Small intestine (tissue), 7 donors: ENCODE results near the gene PLPP7. TPM values are rescaled to one million over a fixed set of nuclear protein-coding genes. Genes with fewer than 3 reads are reported as not detected.
A peak's percentile ranks its signal among the peaks of the same experiment; 100 is the strongest.

Source experiments
- DNase-seq, 2 donors: peaks; one replicate each; pipeline versions ENCODE4 v3.0.0 to v3.0.0-alpha.2; 2013
- FAIRE-seq: peaks from 2 replicates; lab custom pipeline; 2012; peaks lifted over from hg19 to GRCh38; lab: Jason Lieb, UNC
- H3K27ac ChIP-seq, 3 donors: one replicate each; pipeline ENCODE4 v1.5.1; 2013; ENCODE audit warnings: low read length in 2 of 3, mild to moderate bottlenecking in 2 of 3, control low read depth in 1 of 3, inconsistent platforms in 1 of 3, low read depth in 1 of 3, moderate library complexity in 1 of 3
- H3K27me3 ChIP-seq, 3 donors: one replicate each; pipeline ENCODE4 v1.6.1; 2013; ENCODE audit warnings: low read length in 3 of 3, inconsistent platforms in 1 of 3; ENCODE audit not compliant: control insufficient read depth in 3 of 3, insufficient read depth in 3 of 3
- H3K36me3 ChIP-seq, 3 donors: one replicate each; pipeline ENCODE4 v1.6.1; 2013; ENCODE audit warnings: low read length in 3 of 3, inconsistent platforms in 1 of 3, low read depth in 1 of 3, mild to moderate bottlenecking in 1 of 3, moderate library complexity in 1 of 3; ENCODE audit not compliant: control insufficient read depth in 3 of 3, insufficient read depth in 2 of 3
- H3K4me1 ChIP-seq, 3 donors: one replicate each; pipeline ENCODE4 v1.6.1; 2013; ENCODE audit warnings: low read length in 2 of 3, inconsistent platforms in 1 of 3, low read depth in 1 of 3, mild to moderate bottlenecking in 1 of 3, moderate library complexity in 1 of 3; ENCODE audit not compliant: control insufficient read depth in 3 of 3, insufficient read depth in 2 of 3
- H3K4me3 ChIP-seq, 3 donors: one replicate each; pipeline ENCODE4 v1.5.1; 2013; ENCODE audit warnings: low read length in 3 of 3, control low read depth in 1 of 3, inconsistent platforms in 1 of 3, low read depth in 1 of 3, mild to moderate bottlenecking in 1 of 3, moderate library complexity in 1 of 3
- H3K9me3 ChIP-seq, 2 donors: one replicate each; pipeline ENCODE4 v1.6.1; 2013; ENCODE audit warnings: low read depth in 1 of 2, low read length in 1 of 2; ENCODE audit not compliant: control insufficient read depth in 2 of 2, insufficient read depth in 1 of 2
- WGBS, 3 donors: extraction: QIAGEN DNeasy Blood & Tissue Kit; methylation state at CpG; one replicate each; pipeline ENCODE4 v1.1.7; 2013; 5-methylcytosine and 5-hydroxymethylcytosine counted together
- polyA plus RNA-seq, 4 donors: library from polyadenylated mRNA; stranded (reverse) in 3 of 4; unstranded in 1 of 4; fragments of 200-250 nt in 3 of 4; fragments of 120-200 nt in 1 of 4; gene quantifications; one replicate each; pipeline versions ENCODE4 v1.2.1 to v1.2.3, GENCODE V29; 2013
- donor health status: healthy with polysubstance abuse.
- donor health status: control.
- donor health status: control.
- donor health status: Bipolar disorder and iron deficiency.
- donor health status: healthy.

Gene PLPP7
- polyA plus RNA-seq, 4 donors: 0.34 to 1.9 (median 0.54) TPM; not detected in 1

DNA sequence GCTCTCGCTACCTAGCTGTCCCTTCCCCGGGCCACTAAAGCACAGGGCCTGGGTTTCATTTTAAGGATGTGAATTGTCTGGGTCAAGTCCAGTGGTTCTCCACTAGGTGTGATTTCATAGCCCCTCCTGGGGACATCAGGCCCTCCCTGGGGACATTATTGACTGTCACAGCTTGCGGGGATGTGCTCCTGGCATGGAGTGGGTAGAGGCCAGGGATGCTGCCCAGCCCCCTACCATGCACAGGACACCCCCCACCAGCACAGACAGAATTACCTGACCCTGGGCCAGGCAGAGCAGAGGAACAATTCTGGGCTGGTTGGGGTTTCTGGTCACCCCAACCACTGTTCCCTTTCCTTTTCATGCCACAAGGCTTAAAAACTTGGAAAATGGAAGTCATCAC is 17.3 kb upstream of the PLPP7 start:
- WGBS, 3 donors: 76 to 86% (median 77%) methylated on average over 3 of the region's 3 CpGs
- Histone ChIP-seq H3K27ac (peak overlapping the region in 2 of 3 donors; percentile 22 to 76), H3K4me3 (peak overlapping the region in 1 of 3 donors; percentile 12)

GRCh38 chr9:131273146-131273855 is 16.2 kb upstream of the PLPP7 start:
- H3K27ac ChIP-seq: peak overlapping the region in 2 of 3 donors; percentile 73 to 94
- 65 to 82% (median 71%) methylated on average over 22 of the region's 22 CpGs for WGBS, 3 donors
- H3K36me3 ChIP-seq: no peaks in the 10 kb centered on the region
- H3K27me3 ChIP-seq: peaks cover 0 to 23% (median 0%) of the 10 kb centered on the region in 3 donors
- peak overlapping the region in 2 of 3 donors; percentile 16 to 72 for H3K4me3 ChIP-seq
- H3K9me3 ChIP-seq: no peaks in the 10 kb centered on the region
- FAIRE-seq (no peak), DNase-seq (no peak)
- H3K4me1 ChIP-seq: peaks cover 0 to 8% (median 0%) of the 10 kb centered on the region in 3 donors

More for the DNA sequence above, 17.3 kb upstream of the PLPP7 start:
- DNase-seq: no peak
- no peak for FAIRE-seq
- H3K36me3 ChIP-seq: no peaks in the 10 kb centered on the region
- H3K4me1 ChIP-seq: peaks cover 0 to 7% (median 0%) of the 10 kb centered on the region in 3 donors
- no peaks in the 10 kb centered on the region for H3K9me3 ChIP-seq
- peaks cover 0 to 23% (median 0%) of the 10 kb centered on the region in 3 donors for H3K27me3 ChIP-seq

- no peaks in the 10 kb centered on the region for H3K9me3 ChIP-seq
- H3K4me1 ChIP-seq: peaks cover 0 to 8% (median 0%) of the 10 kb centered on the region in 3 donors
- no peaks in the 10 kb centered on the region for H3K36me3 ChIP-seq
- FAIRE-seq (no peak), DNase-seq (no peak)
- peak overlapping the region in 2 of 3 donors; percentile 43 to 94 for H3K27ac ChIP-seq
- peaks cover 0 to 27% (median 0%) of the 10 kb centered on the region in 3 donors for H3K27me3 ChIP-seq
- peak overlapping the region; percentile 15 to 72 (median 67) for H3K4me3 ChIP-seq
- 50 to 69% (median 62%) methylated on average over 13 of the region's 13 CpGs for WGBS, 3 donors
These were observed 15.5 kb upstream of the PLPP7 start for GRCh38 chr9:131273856-131274673.

DNA sequence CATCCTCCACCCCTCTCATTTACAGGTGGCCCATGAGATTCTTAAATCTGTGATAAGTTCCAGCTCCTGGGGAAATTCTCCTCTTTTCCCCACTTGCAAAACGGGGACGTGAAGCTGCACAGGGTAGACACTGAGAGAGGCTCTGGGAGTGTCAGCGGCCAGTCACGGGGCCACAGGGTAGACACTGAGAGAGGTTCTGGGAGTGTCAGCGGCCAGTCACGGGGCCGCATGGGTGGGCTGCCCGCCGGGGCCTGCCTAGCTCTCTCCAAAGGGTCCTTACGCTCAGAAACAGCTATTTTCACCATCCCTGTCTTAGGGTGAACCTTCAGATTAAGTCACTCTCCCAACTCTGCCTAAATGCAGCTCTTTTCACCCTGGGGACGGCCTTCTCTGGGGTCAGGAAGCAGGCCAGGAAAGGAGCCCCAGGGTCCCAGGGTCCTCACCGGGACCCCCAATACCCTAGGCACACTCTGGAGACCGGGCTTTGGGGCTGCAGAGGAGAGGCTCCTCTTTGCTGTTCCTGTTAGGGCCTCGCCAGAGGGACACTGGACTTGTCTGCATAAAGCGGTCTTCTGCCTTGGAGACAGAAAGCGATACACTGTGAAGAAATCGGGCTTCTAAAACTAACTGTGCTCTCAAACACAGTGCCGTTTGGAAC is 14.7 kb upstream of the PLPP7 start:
- 63 to 76% (median 66%) methylated on average over 18 of the region's 18 CpGs for WGBS, 3 donors
- Histone ChIP-seq H3K9me3 (no peaks in the 10 kb centered on the region), H3K27ac (peak overlapping the region; percentile 38 to 94 (median 57)), H3K36me3 (no peaks in the 10 kb centered on the region), H3K4me3 (peak overlapping the region; percentile 24 to 72 (median 67)), H3K4me1 (peaks cover 0 to 8% (median 0%) of the 10 kb centered on the region in 3 donors), H3K27me3 (peaks cover 0 to 32% (median 0%) of the 10 kb centered on the region in 3 donors)
- no peak for DNase-seq
- no peak for FAIRE-seq

DNA sequence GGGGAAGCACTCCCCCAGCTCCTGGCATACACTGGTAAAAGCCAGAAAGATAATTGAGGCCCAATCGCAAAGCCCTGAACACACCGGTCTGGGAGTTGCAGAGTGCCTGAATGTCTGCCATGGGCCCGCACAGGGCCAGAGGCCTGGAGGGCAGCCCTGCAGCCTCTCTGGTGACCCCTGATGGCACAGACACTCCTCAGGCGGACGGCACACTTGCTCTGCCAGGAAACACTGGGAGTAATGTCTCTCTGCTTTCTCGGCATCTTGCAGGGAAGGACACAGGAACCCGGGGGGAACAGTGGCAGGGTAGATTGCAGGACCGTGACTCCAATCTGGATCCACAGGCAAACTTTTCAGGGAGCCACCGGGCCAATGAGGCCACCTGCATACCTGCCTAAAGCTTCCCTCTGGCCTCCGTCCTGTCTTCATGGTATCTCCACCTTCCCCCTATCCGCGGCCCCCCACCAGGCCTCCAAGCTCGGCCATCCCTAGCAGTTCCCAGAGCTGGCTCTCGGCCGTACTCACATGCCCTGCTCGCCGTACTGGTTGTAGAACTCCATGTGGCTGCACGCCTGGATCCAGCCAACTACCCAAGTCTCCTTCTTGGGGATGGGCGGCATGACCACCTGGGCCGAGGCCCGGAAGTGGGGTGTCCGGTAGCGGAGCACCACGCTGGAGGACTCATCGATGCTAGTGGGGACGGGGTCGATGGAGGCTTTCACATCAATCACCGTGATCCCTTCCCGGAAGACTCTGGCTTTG is 14.0 kb upstream of the PLPP7 start:
- peaks cover 0 to 35% (median 0%) of the 10 kb centered on the region in 3 donors for H3K27me3 ChIP-seq
- H3K9me3 ChIP-seq: no peaks in the 10 kb centered on the region
- DNase-seq: no peak
- peaks cover 0 to 8% (median 0%) of the 10 kb centered on the region in 3 donors for H3K4me1 ChIP-seq
- FAIRE-seq: no peak
- H3K4me3 ChIP-seq: peak overlapping the region; percentile 24 to 72 (median 67)
- H3K36me3 ChIP-seq: no peaks in the 10 kb centered on the region
- WGBS, 3 donors: 60 to 80% (median 66%) methylated on average over 29 of the region's 29 CpGs
- peak overlapping the region; percentile 38 to 94 (median 57) for H3K27ac ChIP-seq

GRCh38 chr9:131276094-131276888 is 13.2 kb upstream of the PLPP7 start, which contains the start of gene FAM78A:
FAM78A (minus strand) TSS chr9:131276510; CDS start chr9:131276179, 331 bp downstream.
- Histone ChIP-seq H3K4me3 (peak within 1 kb of the TSS; percentile 24 to 72 (median 67)), H3K27me3 (peaks cover 0 to 42% (median 2%) of the 10 kb centered on the region in 3 donors), H3K27ac (peak within 1 kb of the TSS; percentile 25 to 94 (median 38)), H3K36me3 (no peaks in the 10 kb centered on the region), H3K4me1 (peaks cover 0 to 6% (median 0%) of the 10 kb centered on the region in 3 donors), H3K9me3 (no peaks in the 10 kb centered on the region)
- DNase-seq (peak; percentile 21 to 42), FAIRE-seq (no peak)
- WGBS, 3 donors: 6 to 8% (median 7%) methylated on average over 67 to 76 of the region's 76 CpGs

DNA sequence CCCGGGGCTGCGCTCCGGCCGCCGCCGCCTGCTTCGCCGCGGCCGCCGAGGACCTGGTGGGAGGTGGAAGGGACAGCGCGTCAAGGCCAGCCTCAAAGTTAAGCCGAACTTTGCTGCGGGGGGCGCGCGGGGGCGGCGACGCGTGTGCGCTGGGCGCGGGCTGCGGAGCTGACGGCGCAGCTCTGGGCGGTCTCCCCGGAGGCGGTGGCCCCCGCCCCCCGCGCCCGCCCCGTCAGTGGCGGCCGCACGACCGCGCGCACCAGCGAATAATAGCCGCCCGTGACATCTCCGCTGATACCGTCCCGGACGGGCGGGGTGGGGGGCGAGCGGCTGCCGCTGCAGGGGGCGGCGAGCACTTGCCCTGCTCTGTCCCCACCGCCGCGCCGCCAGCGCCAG is 12.6 kb upstream of the PLPP7 start:
- Histone ChIP-seq H3K9me3 (no peaks in the 10 kb centered on the region), H3K27me3 (peaks cover 0 to 48% (median 4%) of the 10 kb centered on the region in 3 donors), H3K27ac (peak overlapping the region in 1 of 3 donors; percentile 94), H3K4me3 (peak overlapping the region in 2 of 3 donors; percentile 67 to 72), H3K4me1 (peaks cover 0 to 2% (median 0%) of the 10 kb centered on the region in 3 donors), H3K36me3 (no peaks in the 10 kb centered on the region)
- WGBS, 3 donors: 1 to 2% (median 2%) methylated on average over 15 to 60 of the region's 60 CpGs
- DNase-seq (peak in 1 of 2 donors; percentile 37), FAIRE-seq (no peak)
